DND-41 (cell line): ENCODE measurements around the gene SYT1.

Experiments
- ATAC-seq: fragments of 200-7000 bp; cut with Tn5 transposase; 3 replicates; pipeline ENCODE4 v1.9.1; 2021; ENCODE audit warnings: low read depth; ENCODE audit not compliant: insufficient read depth
- DNase-seq: peaks from one replicate; pipeline ENCODE4 v3.0.0-alpha.2; 2020
- H2AFZ ChIP-seq: 2 replicates; pipeline ENCODE4 v1.6.0; 2012; ENCODE audit warnings: low read depth, low read length
- H3K27ac ChIP-seq: 2 replicates; pipeline ENCODE4 v1.5.1; 2012; ENCODE audit warnings: low read length, inconsistent platforms
- H3K27me3 ChIP-seq: fragments of 200-600 bp; sonication (generic); 2 replicates; pipeline ENCODE4 v1.6.0; 2012; ENCODE audit warnings: low read length, mild to moderate bottlenecking, inconsistent platforms; ENCODE audit not compliant: insufficient read depth, poor library complexity
- H3K36me3 ChIP-seq: 2 replicates; pipeline ENCODE4 v1.5.1; 2012; ENCODE audit warnings: low read length, inconsistent platforms; ENCODE audit not compliant: insufficient read depth
- H3K4me1 ChIP-seq: 2 replicates; pipeline ENCODE4 v1.5.1; 2012; ENCODE audit warnings: mild to moderate bottlenecking, low read length; ENCODE audit not compliant: insufficient read depth
- H3K4me2 ChIP-seq: 2 replicates; pipeline ENCODE4 v1.6.0; 2012; ENCODE audit warnings: mild to moderate bottlenecking, moderate library complexity, low read length, inconsistent platforms; ENCODE audit not compliant: insufficient read depth
- H3K4me3 ChIP-seq, 2 experiments: fragments of 200-600 bp in 1 of 2; shearing (Covaris generic) in 1 of 2; 2 replicates each; pipeline ENCODE4 v1.5.1; 2012 to 2016; ENCODE audit warnings: inconsistent platforms in 2 of 2, low read length in 2 of 2, mild to moderate bottlenecking in 2 of 2, low read depth in 1 of 2, moderate library complexity in 1 of 2
- H3K79me2 ChIP-seq: 2 replicates; pipeline ENCODE4 v1.6.0; 2012; ENCODE audit warnings: low read length, inconsistent platforms; ENCODE audit not compliant: insufficient read depth
- H3K9ac ChIP-seq: 2 replicates; pipeline ENCODE4 v1.6.0; 2012; ENCODE audit warnings: low read depth, mild to moderate bottlenecking, inconsistent platforms, low read length, moderate library complexity
- H3K9me3 ChIP-seq: 2 replicates; pipeline ENCODE4 v1.5.1; 2012; ENCODE audit warnings: low read length, moderate library complexity, mild to moderate bottlenecking, inconsistent platforms; ENCODE audit not compliant: insufficient read depth, severe bottlenecking
- H4K20me1 ChIP-seq: 2 replicates; pipeline ENCODE4 v1.6.0; 2012; ENCODE audit warnings: low read length; ENCODE audit not compliant: insufficient read depth
- CTCF ChIP-seq: IDR thresholded peaks from 2 replicates; pipeline ENCODE4 v1.5.1; 2012; ENCODE audit warnings: borderline replicate concordance, low read length, moderate library complexity, mild to moderate bottlenecking; ENCODE audit not compliant: poor library complexity, severe bottlenecking; ENCODE audit errors: extremely low read depth
- EZH2 ChIP-seq: IDR thresholded peaks from 3 replicates; pipeline ENCODE4 v1.6.1; 2012; ENCODE audit warnings: borderline replicate concordance, low read depth, mild to moderate bottlenecking, moderate library complexity, low read length, inconsistent platforms; ENCODE audit not compliant: severe bottlenecking

Gene SYT1

GRCh38 chr12:79441534-79441933, 577.0 kb downstream of the SYT1 start:
- Histone ChIP-seq H3K9ac (no peak overlapping the region), H3K27ac (no peak overlapping the region), H3K4me1 (no peaks in the 10 kb centered on the region), H3K36me3 (no peaks in the 10 kb centered on the region), H3K4me3 (no peak overlapping the region), H3K79me2 (no peaks in the 10 kb centered on the region), H3K9me3 (no peaks in the 10 kb centered on the region), H4K20me1 (no peaks in the 10 kb centered on the region), H3K27me3 (no peaks in the 10 kb centered on the region), H2AFZ (no peak overlapping the region), H3K4me2 (no peak overlapping the region)
- TF ChIP-seq CTCF (no peak), EZH2 (no peak)
- ATAC-seq (no peak), DNase-seq (no peak)

GRCh38 chr12:79442396-79442795, 577.8 kb downstream of the SYT1 start:
- no peaks in the 10 kb centered on the region for H3K27me3 ChIP-seq
- H4K20me1 ChIP-seq = no peaks in the 10 kb centered on the region
- DNase-seq = no peak
- no peak for ATAC-seq
- TF ChIP-seq EZH2 (no peak), CTCF (no peak)
- H3K9me3 ChIP-seq = no peaks in the 10 kb centered on the region
- no peaks in the 10 kb centered on the region for H3K36me3 ChIP-seq
- no peaks in the 10 kb centered on the region for H3K79me2 ChIP-seq
- H3K4me1 ChIP-seq = no peaks in the 10 kb centered on the region
- H3K4me3 ChIP-seq = no peak overlapping the region
- H3K27ac ChIP-seq = no peak overlapping the region
- H2AFZ ChIP-seq = no peak overlapping the region
- H3K9ac ChIP-seq = no peak overlapping the region
- no peak overlapping the region for H3K4me2 ChIP-seq

GRCh38 chr12:79444089-79444488, 579.5 kb downstream of the SYT1 start:
- no peaks in the 10 kb centered on the region for H3K27me3 ChIP-seq
- H3K4me1 ChIP-seq = no peaks in the 10 kb centered on the region
- H2AFZ ChIP-seq = no peak overlapping the region
- no peaks in the 10 kb centered on the region for H4K20me1 ChIP-seq
- ATAC-seq (no peak), DNase-seq (no peak)
- H3K79me2 ChIP-seq = no peaks in the 10 kb centered on the region
- H3K9me3 ChIP-seq = no peaks in the 10 kb centered on the region
- H3K9ac ChIP-seq = no peak overlapping the region
- no peaks in the 10 kb centered on the region for H3K36me3 ChIP-seq
- no peak overlapping the region for H3K4me2 ChIP-seq
- H3K4me3 ChIP-seq = no peak overlapping the region
- H3K27ac ChIP-seq = no peak overlapping the region
- TF ChIP-seq EZH2 (no peak), CTCF (no peak)

DNA sequence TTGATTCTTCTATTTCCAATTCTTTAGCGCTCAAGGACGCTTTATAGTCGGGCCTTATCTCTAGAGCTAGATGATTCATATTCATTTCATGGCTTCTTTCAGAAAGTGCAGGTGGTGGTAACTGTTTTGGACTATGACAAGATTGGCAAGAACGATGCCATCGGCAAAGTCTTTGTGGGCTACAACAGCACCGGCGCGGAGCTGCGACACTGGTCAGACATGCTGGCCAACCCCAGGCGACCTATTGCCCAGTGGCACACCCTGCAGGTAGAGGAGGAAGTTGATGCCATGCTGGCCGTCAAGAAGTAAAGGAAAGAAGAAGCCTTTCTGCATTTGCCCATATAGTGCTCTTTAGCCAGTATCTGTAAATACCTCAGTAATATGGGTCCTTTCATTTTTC, 584.2 kb downstream of the SYT1 start:
- no peaks in the 10 kb centered on the region for H3K27me3 ChIP-seq
- ATAC-seq (no peak), DNase-seq (no peak)
- H3K79me2 ChIP-seq = no peaks in the 10 kb centered on the region
- H3K4me3 ChIP-seq = no peak overlapping the region
- H3K9ac ChIP-seq = no peak overlapping the region
- H3K4me2 ChIP-seq = no peak overlapping the region
- no peaks in the 10 kb centered on the region for H4K20me1 ChIP-seq
- no peaks in the 10 kb centered on the region for H3K36me3 ChIP-seq
- no peaks in the 10 kb centered on the region for H3K4me1 ChIP-seq
- no peaks in the 10 kb centered on the region for H3K9me3 ChIP-seq
- TF ChIP-seq EZH2 = no peak
- H3K27ac ChIP-seq = no peak overlapping the region
- no peak overlapping the region for H2AFZ ChIP-seq
